MM.1S (cell line): Measurements from ENCODE around the gene CBFB.

Experiments
- DNase-seq: peaks from one replicate; pipeline ENCODE4 v3.0.0-alpha.2; 2015
- H2AFZ ChIP-seq: fragments of 300-600 bp; sonication (generic); 2 replicates; pipeline ENCODE4 v1.6.0; 2016; ENCODE audit warnings: antibody characterized with exemption, low read length
- H3F3A ChIP-seq: fragments of 300-600 bp; sonication (generic); 2 replicates; pipeline ENCODE4 v1.6.1; 2016; ENCODE audit warnings: mild to moderate bottlenecking, antibody characterized with exemption, low read length, moderate library complexity, mixed read lengths; ENCODE audit not compliant: insufficient read depth
- H3K27ac ChIP-seq: fragments of 300-600 bp; sonication (generic); 2 replicates; pipeline ENCODE4 v1.5.1; 2016; ENCODE audit warnings: mild to moderate bottlenecking, low read length
- H3K27me3 ChIP-seq: fragments of 300-600 bp; sonication (generic); replicated peaks from 2 replicates; pipeline ENCODE4 v1.6.0; 2016; ENCODE audit warnings: low read length; ENCODE audit not compliant: insufficient read depth
- H3K36me3 ChIP-seq: fragments of 300-600 bp; sonication (generic); replicated peaks from 2 replicates; pipeline ENCODE4 v1.6.1; 2016; ENCODE audit warnings: mild to moderate bottlenecking, low read length, mixed read lengths; ENCODE audit not compliant: insufficient read depth
- H3K4me1 ChIP-seq: fragments of 300-600 bp; sonication (generic); 2 replicates; pipeline ENCODE4 v1.6.1; 2016; ENCODE audit warnings: low read length, mixed read lengths
- H3K4me2 ChIP-seq: fragments of 300-600 bp; sonication (generic); 2 replicates; pipeline ENCODE4 v1.6.0; 2016; ENCODE audit warnings: low read depth, low read length
- H3K4me3 ChIP-seq: fragments of 300-600 bp; sonication (generic); 2 replicates; pipeline ENCODE4 v1.5.1; 2016; ENCODE audit warnings: low read length, mixed read lengths
- H3K79me2 ChIP-seq: fragments of 300-600 bp; sonication (generic); 2 replicates; pipeline ENCODE4 v1.6.1; 2016; ENCODE audit warnings: mixed run types, low read length, mixed read lengths
- H3K9ac ChIP-seq: fragments of 300-600 bp; sonication (generic); 2 replicates; pipeline ENCODE4 v1.6.1; 2016; ENCODE audit warnings: low read length, mixed read lengths
- H3K9me2 ChIP-seq: fragments of 300-600 bp; sonication (generic); replicated peaks from 2 replicates; pipeline ENCODE4 v1.6.1; 2016; ENCODE audit warnings: mild to moderate bottlenecking, low read length, mixed read lengths; ENCODE audit not compliant: insufficient read depth
- H3K9me3 ChIP-seq: fragments of 300-600 bp; sonication (generic); replicated peaks from 2 replicates; pipeline ENCODE4 v1.6.1; 2016; ENCODE audit warnings: mild to moderate bottlenecking, low read length, mixed read lengths; ENCODE audit not compliant: insufficient read depth
- H4K20me1 ChIP-seq: fragments of 300-600 bp; sonication (generic); 2 replicates; pipeline ENCODE4 v1.6.1; 2016; ENCODE audit warnings: mild to moderate bottlenecking, low read length, moderate library complexity, mixed read lengths; ENCODE audit not compliant: insufficient read depth
- EZH2 ChIP-seq: fragments of 300-600 bp; sonication (generic); optimal IDR thresholded peaks from 2 replicates; pipeline ENCODE3; 2017; ENCODE audit warnings: low read depth, mild to moderate bottlenecking, antibody characterized with exemption, low read length, mixed read lengths
- EZH2phosphoT487 ChIP-seq: fragments of 300-600 bp; sonication (generic); IDR thresholded peaks from 2 replicates; pipeline ENCODE4 v1.6.1; 2018; ENCODE audit warnings: antibody characterized with exemption, low read length
- TF ChIP-seq, protein P1 (sequence below): fragments of 300-600 bp; sonication (generic); IDR thresholded peaks from 2 replicates; pipeline ENCODE4 v1.5.1; 2016; ENCODE audit warnings: antibody characterized with exemption, low read length, mixed read lengths

The CBFB gene

DNA sequence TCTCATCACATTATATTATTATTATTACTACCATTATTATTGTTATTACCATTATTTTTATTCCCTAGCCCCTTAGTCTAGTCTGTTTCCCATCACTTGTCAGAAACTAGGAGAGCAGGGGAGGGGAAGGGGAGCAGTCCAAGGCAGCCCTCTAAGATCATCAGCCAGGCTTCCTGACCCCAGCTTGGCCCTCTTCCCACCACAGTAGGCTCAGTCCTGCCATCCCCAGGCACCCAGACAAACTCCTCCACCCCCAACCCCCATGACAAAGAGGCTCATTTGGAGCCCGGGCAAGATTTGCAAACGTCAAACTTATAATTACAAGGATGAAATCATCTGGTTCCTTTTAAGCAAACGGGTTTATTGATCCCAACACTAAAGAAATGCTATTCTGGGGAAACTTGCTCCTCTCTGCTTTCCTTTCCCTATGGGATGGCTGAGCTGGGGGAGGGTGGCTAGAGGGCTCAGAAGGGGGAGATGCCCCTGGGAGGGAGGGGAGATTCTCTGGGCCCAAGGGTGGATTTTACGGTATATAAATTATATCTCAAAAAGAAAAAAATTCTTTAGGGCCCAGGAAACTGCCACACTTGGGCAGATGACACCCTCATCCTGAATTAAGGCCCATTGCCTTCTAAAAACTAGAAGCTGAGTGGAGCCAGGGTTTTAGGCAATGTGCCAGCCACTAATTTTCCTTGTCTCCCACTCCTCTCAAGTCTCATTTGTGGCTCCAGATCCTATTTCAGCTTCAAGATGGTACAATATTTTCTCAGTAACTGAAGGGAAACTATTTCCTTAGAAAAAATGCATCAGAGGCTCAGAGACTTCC is 4.4 kb upstream of the CBFB start:
- Histone ChIP-seq H3K4me3 (no peak overlapping the region), H3K27ac (no peak overlapping the region), H2AFZ (no peak overlapping the region), H3K9me3 (no peaks in the 10 kb centered on the region), H3K9ac (no peak overlapping the region), H3K4me2 (no peak overlapping the region), H3K9me2 (no peaks in the 10 kb centered on the region), H3K27me3 (no peaks in the 10 kb centered on the region), H4K20me1 (no peaks in the 10 kb centered on the region), H3F3A (no peaks in the 10 kb centered on the region), H3K79me2 (peaks cover 4% of the 10 kb centered on the region), H3K4me1 (peaks cover 6% of the 10 kb centered on the region; the same call in 1 of the 2 replicates), H3K36me3 (no peaks in the 10 kb centered on the region)
- no peak for DNase-seq
- TF ChIP-seq, protein P1, sequence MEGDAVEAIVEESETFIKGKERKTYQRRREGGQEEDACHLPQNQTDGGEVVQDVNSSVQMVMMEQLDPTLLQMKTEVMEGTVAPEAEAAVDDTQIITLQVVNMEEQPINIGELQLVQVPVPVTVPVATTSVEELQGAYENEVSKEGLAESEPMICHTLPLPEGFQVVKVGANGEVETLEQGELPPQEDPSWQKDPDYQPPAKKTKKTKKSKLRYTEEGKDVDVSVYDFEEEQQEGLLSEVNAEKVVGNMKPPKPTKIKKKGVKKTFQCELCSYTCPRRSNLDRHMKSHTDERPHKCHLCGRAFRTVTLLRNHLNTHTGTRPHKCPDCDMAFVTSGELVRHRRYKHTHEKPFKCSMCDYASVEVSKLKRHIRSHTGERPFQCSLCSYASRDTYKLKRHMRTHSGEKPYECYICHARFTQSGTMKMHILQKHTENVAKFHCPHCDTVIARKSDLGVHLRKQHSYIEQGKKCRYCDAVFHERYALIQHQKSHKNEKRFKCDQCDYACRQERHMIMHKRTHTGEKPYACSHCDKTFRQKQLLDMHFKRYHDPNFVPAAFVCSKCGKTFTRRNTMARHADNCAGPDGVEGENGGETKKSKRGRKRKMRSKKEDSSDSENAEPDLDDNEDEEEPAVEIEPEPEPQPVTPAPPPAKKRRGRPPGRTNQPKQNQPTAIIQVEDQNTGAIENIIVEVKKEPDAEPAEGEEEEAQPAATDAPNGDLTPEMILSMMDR: no peak
- TF ChIP-seq EZH2 (no peak), EZH2phosphoT487 (no peak)

DNA sequence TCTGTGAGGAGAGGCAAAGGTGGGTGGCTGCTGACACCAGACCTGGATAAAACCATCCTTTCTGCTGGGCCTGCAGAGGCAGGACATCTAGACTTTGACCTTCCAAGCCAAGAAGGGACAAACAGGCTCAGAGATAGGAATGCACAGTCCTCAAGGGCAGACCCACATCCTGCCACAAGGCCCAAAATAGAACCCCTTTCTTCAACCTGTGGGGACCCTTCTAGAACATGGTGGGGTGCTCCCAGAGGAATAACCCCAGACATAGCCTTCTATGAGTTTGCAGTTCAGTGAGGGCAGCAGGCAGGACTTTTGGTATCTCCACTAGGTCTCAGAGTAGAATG is 3.8 kb upstream of the CBFB start:
- no peak for DNase-seq
- Histone ChIP-seq H3K4me3 (no peak overlapping the region), H3K9ac (no peak overlapping the region), H3K9me3 (no peaks in the 10 kb centered on the region), H3K9me2 (no peaks in the 10 kb centered on the region), H2AFZ (no peak overlapping the region), H3F3A (0 out of 2 replicates have a peak, but pooled peaks cover 2% of the 10 kb centered on the region), H3K79me2 (peaks cover 10% of the 10 kb centered on the region), H3K36me3 (no peaks in the 10 kb centered on the region), H3K27ac (no peak overlapping the region), H4K20me1 (no peaks in the 10 kb centered on the region), H3K27me3 (no peaks in the 10 kb centered on the region), H3K4me2 (no peak overlapping the region), H3K4me1 (peaks cover 6% of the 10 kb centered on the region; the same call in 1 of the 2 replicates)
- no peak for TF ChIP-seq EZH2
- no peak for TF ChIP-seq EZH2phosphoT487
- TF ChIP-seq, protein P1: no peak

DNA sequence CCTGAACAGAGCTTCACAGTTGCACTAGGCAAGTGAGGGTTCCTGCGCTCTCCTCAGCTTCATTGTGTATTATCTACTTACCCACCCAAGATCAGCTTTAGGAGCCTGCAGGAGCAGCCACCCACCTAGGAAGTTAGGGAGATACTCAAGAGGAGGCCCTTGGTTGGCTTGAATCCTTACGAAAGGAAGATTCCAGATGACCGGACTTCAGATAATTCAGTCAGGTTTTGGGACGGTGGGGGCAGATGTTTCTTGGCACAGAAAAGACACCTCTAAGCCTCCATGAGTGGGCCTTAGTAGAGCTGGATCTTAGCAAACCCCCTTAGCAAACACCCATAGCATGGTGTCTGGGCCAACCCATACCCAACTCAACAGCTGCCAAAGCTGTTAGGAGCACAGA is 2.4 kb upstream of the CBFB start:
- Histone ChIP-seq H3K4me3 (no peak overlapping the region), H3F3A (0 out of 2 replicates have a peak, but pooled peaks cover 2% of the 10 kb centered on the region), H3K9ac (no peak overlapping the region), H3K9me3 (no peaks in the 10 kb centered on the region), H3K27me3 (no peaks in the 10 kb centered on the region), H3K4me1 (peaks cover 12% of the 10 kb centered on the region), H3K79me2 (peaks cover 23% of the 10 kb centered on the region), H3K36me3 (no peaks in the 10 kb centered on the region), H4K20me1 (no peaks in the 10 kb centered on the region), H3K9me2 (no peaks in the 10 kb centered on the region), H3K27ac (no peak overlapping the region), H3K4me2 (no peak overlapping the region), H2AFZ (no peak overlapping the region)
- no peak for DNase-seq
- TF ChIP-seq, protein P1: no peak
- TF ChIP-seq EZH2phosphoT487: no peak
- TF ChIP-seq EZH2: no peak
